Transverse colon (tissue), 4 donors: ENCODE data around the gene OR4K17. TPM values are rescaled to one million over a fixed set of nuclear protein-coding genes. Genes with fewer than 3 reads are reported as not detected.
"Not testable (repeated sequence)": the region's sequence is repeated elsewhere in the genome, so short reads cannot be mapped to it uniquely, and the experiment has no call there.

ENCODE experiments used
- DNase-seq: peaks from one replicate; pipeline ENCODE4 v3.0.0-alpha.2; 2019
- H3K27ac ChIP-seq, 4 donors: fragments of 200-600 bp; sonication (generic); 2 replicates each; pipeline ENCODE4 v1.5.1; 2016 to 2018; ENCODE audit warnings: inconsistent platforms in 4 of 4
- H3K27me3 ChIP-seq: fragments of 200-600 bp; sonication (generic); 2 replicates; pipeline ENCODE4 v1.5.1; 2017; ENCODE audit warnings: inconsistent platforms
- H3K36me3 ChIP-seq, 4 donors: fragments of 200-600 bp; sonication (generic); 2 replicates each; pipeline ENCODE4 v1.5.1; 2017 to 2019; ENCODE audit warnings: inconsistent platforms in 4 of 4
- H3K4me1 ChIP-seq, 4 donors: fragments of 200-600 bp; sonication (generic); 2 replicates each; pipeline ENCODE4 v1.5.1; 2017 to 2020; ENCODE audit warnings: inconsistent platforms in 4 of 4
- H3K4me3 ChIP-seq, 4 donors: fragments of 200-600 bp; sonication (generic); 1 replicate in 1 of 4; 2 replicates in 3 of 4; pipeline versions ENCODE4 v1.5.1 to v1.6.1; 2017 to 2019; ENCODE audit warnings: inconsistent platforms in 4 of 4
- H3K9me3 ChIP-seq, 2 donors: fragments of 200-600 bp; sonication (generic); 2 replicates each; pipeline ENCODE4 v1.5.1; 2017 to 2019; ENCODE audit warnings: inconsistent platforms in 2 of 2
- CTCF ChIP-seq, 5 experiments: fragments of 200-600 bp in 3 of 5; fragments of 450-650 bp in 2 of 5; sonication (generic) in 3 of 5; IDR thresholded peaks; 1 replicate in 2 of 5; 2 replicates in 3 of 5; pipeline ENCODE4 v1.5.1; 2016 to 2017; ENCODE audit warnings: antibody characterized with exemption in 5 of 5, inconsistent platforms in 3 of 5, mild to moderate bottlenecking in 2 of 5, moderate library complexity in 1 of 5
- EP300 ChIP-seq: sonication (generic); formaldehyde crosslinking; IDR thresholded peaks from one replicate; pipeline ENCODE4 v1.6.1; 2017; ENCODE audit warnings: antibody characterized with exemption, low read depth
- POLR2A ChIP-seq: fragments of 450-650 bp; IDR thresholded peaks from one replicate; pipeline ENCODE4 v1.6.1; 2016; ENCODE audit warnings: antibody characterized with exemption, mild to moderate bottlenecking, moderate library complexity
- POLR2AphosphoS5 ChIP-seq, 3 donors: sonication (generic); formaldehyde crosslinking; IDR thresholded peaks; one replicate each; pipeline ENCODE4 v1.6.1; 2016; ENCODE audit warnings: antibody characterized with exemption in 3 of 3
- WGBS, 2 donors: methylation state at CpG; one replicate each; pipeline ENCODE4 v1.1.5; 2018; ENCODE audit warnings: low coverage in 1 of 2; 5-methylcytosine and 5-hydroxymethylcytosine counted together
- in situ Hi-C, 4 donors: fragments of 200-750 bp; cut with MboI; loops; one replicate each; pipeline versions ENCODE4 v1.15.0 to v1.15.1; 2017; ENCODE audit warnings: low sequenced_read_pairs in 3 of 4, low pct_ligation_motif_present in 1 of 4, low pct_unique_long_range_greater_than_20kb in 1 of 4
- intact Hi-C: fragments of 100-400 bp; cut with DNase I; formaldehyde crosslinking; loops from one replicate; pipeline ENCODE4 v1.15.1; 2023; ENCODE audit warnings: low total_unique reads
- total RNA-seq, 4 donors: library from RNA; depleted of rRNA; stranded (reverse); fragments of >200 nt; gene quantifications; one replicate each; pipeline ENCODE4 v1.1.0, GENCODE V29; 2016

Gene OR4K17
- total RNA-seq: not detected

- 60 to 67% methylated on average over 1 to 3 of the region's 3 CpGs for WGBS, 2 donors
These were observed at the start of gene OR4K17 for GRCh38 chr14:20110438-20110837. OR4K17 (plus strand) TSS chr14:20110739; CDS start chr14:20117500, 6,761 bp downstream.

GRCh38 chr14:20092050-20092449, 18.5 kb upstream of the OR4K17 start:
- TF ChIP-seq EP300 (no peak), POLR2AphosphoS5 (IDR thresholded peaks at IDR 0.05) (no peak), POLR2A (no peak), CTCF (IDR thresholded peaks at IDR 0.05) (no peak)
- no peak for DNase-seq
- Histone ChIP-seq H3K9me3 (no peaks in the 10 kb centered on the region), H3K4me1 (no peaks in the 10 kb centered on the region), H3K27ac (no peak overlapping the region), H3K27me3 (no peaks in the 10 kb centered on the region), H3K4me3 (no peak overlapping the region), H3K36me3 (no peaks in the 10 kb centered on the region)
- WGBS, 2 donors: 59 to 67% methylated on average over 2 to 4 of the region's 4 CpGs
- in situ Hi-C loops: no loop called here
- intact Hi-C loops: no loop called here

More at GRCh38 chr14:20110438-20110837, at the start of gene OR4K17:
- H3K4me1 ChIP-seq: no peaks in the 10 kb centered on the region
- in situ Hi-C loops: no loop called here
- H3K36me3 ChIP-seq: no peaks in the 10 kb centered on the region
- no peak for DNase-seq
- intact Hi-C loops: no loop called here
- H3K27me3 ChIP-seq: no peaks in the 10 kb centered on the region
- no peak within 1 kb of the TSS for H3K4me3 ChIP-seq
- no peaks in the 10 kb centered on the region for H3K9me3 ChIP-seq
- H3K27ac ChIP-seq: no peak within 1 kb of the TSS
- TF ChIP-seq CTCF (IDR thresholded peaks at IDR 0.05) (no peak), EP300 (no peak)

- Histone ChIP-seq H3K36me3 (no peaks in the 10 kb centered on the region), H3K4me3 (no peak overlapping the region), H3K9me3 (no peaks in the 10 kb centered on the region), H3K4me1 (no peaks in the 10 kb centered on the region), H3K27me3 (no peaks in the 10 kb centered on the region), H3K27ac (no peak overlapping the region)
- TF ChIP-seq POLR2A: no peak
- no peak for TF ChIP-seq CTCF (IDR thresholded peaks at IDR 0.05)
- no peak for TF ChIP-seq POLR2AphosphoS5 (IDR thresholded peaks at IDR 0.05)
- no peak for TF ChIP-seq EP300
- in situ Hi-C loops (no loop called here), intact Hi-C loops (no loop called here)
- DNase-seq: no peak
- WGBS, 2 donors: 35 to 40% methylated on average over 4 of the region's 4 CpGs
These were observed 17.1 kb upstream of the OR4K17 start for GRCh38 chr14:20093442-20093841.

GRCh38 chr14:20098926-20099770, 11.4 kb upstream of the OR4K17 start:
- in situ Hi-C loops, H3K27me3 ChIP-seq, DNase-seq, H3K9me3 ChIP-seq, intact Hi-C loops, H3K27ac ChIP-seq, H3K4me3 ChIP-seq, H3K4me1 ChIP-seq, H3K36me3 ChIP-seq: not testable (repeated sequence)
- 60 to 79% methylated on average over 1 to 25 of the region's 32 CpGs for WGBS, 2 donors

GRCh38 chr14:20112321-20112720, 1.8 kb downstream of the OR4K17 start:
- no peak overlapping the region for H3K4me3 ChIP-seq

More at GRCh38 chr14:20112321-20112720, 1.8 kb downstream of the OR4K17 start:
- Histone ChIP-seq H3K36me3 (no peaks in the 10 kb centered on the region), H3K9me3 (no peaks in the 10 kb centered on the region), H3K4me1 (no peaks in the 10 kb centered on the region), H3K27me3 (no peaks in the 10 kb centered on the region), H3K27ac (no peak overlapping the region)
- TF ChIP-seq POLR2AphosphoS5 (IDR thresholded peaks at IDR 0.05) (no peak), CTCF (IDR thresholded peaks at IDR 0.05) (no peak), POLR2A (no peak), EP300 (no peak)
- 90 to 95% methylated on average over 3 of the region's 3 CpGs for WGBS, 2 donors
- in situ Hi-C loops: no loop called here
- no peak for DNase-seq
- intact Hi-C loops: no loop called here
